Neural crest cell (in vitro differentiated cells): ENCODE results near the gene GPR161. TPM values are rescaled to one million over a fixed set of nuclear protein-coding genes. Genes with fewer than 3 reads are reported as not detected.
A peak's percentile ranks its signal among the peaks of the same experiment; 100 is the strongest.

Experiments used
- DNase-seq: peaks from one replicate; pipeline ENCODE4 v3.0.0; 2021; ENCODE audit warnings: low read depth, mixed read lengths, low spot score
- H3K27ac Mint-ChIP-seq: one replicate; pipeline ENCODE4 v1.8.0; 2021; ENCODE audit warnings: mild to moderate bottlenecking, mixed read lengths; ENCODE audit not compliant: unreplicated experiment
- H3K27me3 Mint-ChIP-seq: 2 replicates; pipeline ENCODE4 v1.8.0; 2021; ENCODE audit warnings: low read depth, mild to moderate bottlenecking, mixed read lengths
- H3K36me3 Mint-ChIP-seq: 2 replicates; pipeline ENCODE4 v1.8.0; 2021; ENCODE audit warnings: low read depth, mild to moderate bottlenecking, mixed read lengths
- H3K4me1 Mint-ChIP-seq: 2 replicates; pipeline ENCODE4 v1.8.0; 2021; ENCODE audit warnings: mixed read lengths
- H3K4me3 Mint-ChIP-seq: one replicate; pipeline ENCODE4 v1.8.0; 2021; ENCODE audit warnings: mild to moderate bottlenecking, mixed read lengths
- H3K9me3 Mint-ChIP-seq: 2 replicates; pipeline ENCODE4 v1.8.0; 2021; ENCODE audit warnings: mixed read lengths
- CTCF ChIP-seq: fragments of 200-600 bp; sonication (generic); conservative IDR thresholded peaks from 2 replicates; pipeline ENCODE4 v1.5.0; 2021; ENCODE audit warnings: antibody characterized with exemption, mild to moderate bottlenecking
- total RNA-seq: library from RNA; stranded (reverse); gene quantifications from 2 replicates; pipeline ENCODE4 v1.2.1, GENCODE V29; 2021

Gene GPR161
- total RNA-seq, 1 donor from 2014 or later = 47.7 TPM

GRCh38 chr1:168089326-168089978, 47.3 kb downstream of the GPR161 start:
- Mint-ChIP-seq H3K9me3 (no peaks in the 10 kb centered on the region), H3K27me3 (no peaks in the 10 kb centered on the region), H3K4me3 (no peak overlapping the region), H3K4me1 (peaks cover 27% of the 10 kb centered on the region), H3K27ac (no peak overlapping the region), H3K36me3 (peaks cover 12% of the 10 kb centered on the region)
- no peak for DNase-seq
- no peak for TF ChIP-seq CTCF

GRCh38 chr1:168088511-168089325, 48.0 kb downstream of the GPR161 start:
- peaks cover 12% of the 10 kb centered on the region for H3K36me3 Mint-ChIP-seq
- peak overlapping the region; percentile 37 for H3K27ac Mint-ChIP-seq
- H3K27me3 Mint-ChIP-seq = no peaks in the 10 kb centered on the region
- no peak for TF ChIP-seq CTCF
- DNase-seq = no peak
- H3K9me3 Mint-ChIP-seq = no peaks in the 10 kb centered on the region
- no peak overlapping the region for H3K4me3 Mint-ChIP-seq
- peaks cover 27% of the 10 kb centered on the region for H3K4me1 Mint-ChIP-seq

GRCh38 chr1:168087696-168088095, 49.0 kb downstream of the GPR161 start:
- H3K9me3 Mint-ChIP-seq = no peaks in the 10 kb centered on the region
- H3K4me1 Mint-ChIP-seq = peaks cover 22% of the 10 kb centered on the region
- H3K27ac Mint-ChIP-seq = no peak overlapping the region
- H3K36me3 Mint-ChIP-seq = peaks cover 12% of the 10 kb centered on the region
- no peak for DNase-seq
- no peak for TF ChIP-seq CTCF
- H3K27me3 Mint-ChIP-seq = no peaks in the 10 kb centered on the region
- H3K4me3 Mint-ChIP-seq = no peak overlapping the region

- Mint-ChIP-seq H3K9me3 (no peaks in the 10 kb centered on the region), H3K27ac (no peak overlapping the region), H3K36me3 (peaks cover 15% of the 10 kb centered on the region), H3K4me1 (peaks cover 23% of the 10 kb centered on the region), H3K27me3 (no peaks in the 10 kb centered on the region), H3K4me3 (no peak overlapping the region)
- TF ChIP-seq CTCF = no peak
- no peak for DNase-seq
Observed at GRCh38 chr1:168086438-168086837, 50.3 kb downstream of the GPR161 start.

GRCh38 chr1:168085401-168085872, 51.3 kb downstream of the GPR161 start:
- Mint-ChIP-seq H3K4me3 (no peak overlapping the region), H3K27ac (no peak overlapping the region), H3K9me3 (no peaks in the 10 kb centered on the region), H3K4me1 (peaks cover 17% of the 10 kb centered on the region), H3K36me3 (peaks cover 15% of the 10 kb centered on the region), H3K27me3 (no peaks in the 10 kb centered on the region)
- no peak for TF ChIP-seq CTCF
- no peak for DNase-seq
